DMS53 treated with DMSO at 0.1 percent for 48 hours (cell line): ENCODE measurements around the gene ZFAND3.

Source experiments
- DNase-seq: peaks from one replicate; lab custom pipeline; 2025; ENCODE audit not compliant: unreplicated experiment; lab: John Stamatoyannopoulos, UW

ZFAND3 gene

GRCh38 chr6:38146021-38146733 is 326.6 kb downstream of the ZFAND3 start:
- no peak for DNase-seq

- no peak for DNase-seq
Measured at GRCh38 chr6:38146734-38147027, 327.2 kb downstream of the ZFAND3 start.

GRCh38 chr6:38148606-38149005 is 329.1 kb downstream of the ZFAND3 start:
- no peak for DNase-seq

GRCh38 chr6:38149531-38149930 is 330.0 kb downstream of the ZFAND3 start:
- DNase-seq, result no peak

- DNase-seq, result no peak
Measured at GRCh38 chr6:38150021-38150420, 330.5 kb downstream of the ZFAND3 start.

GRCh38 chr6:38150681-38151296 is 331.3 kb downstream of the ZFAND3 start:
- no peak for DNase-seq

GRCh38 chr6:38151580-38152500 is 332.3 kb downstream of the ZFAND3 start:
- no peak for DNase-seq

- DNase-seq, result no peak
Measured at GRCh38 chr6:38152620-38153019, 333.1 kb downstream of the ZFAND3 start.

GRCh38 chr6:38153076-38153797 is 333.7 kb downstream of the ZFAND3 start:
- DNase-seq, result no peak

- no peak for DNase-seq
Measured at GRCh38 chr6:38153798-38154345, 334.3 kb downstream of the ZFAND3 start.

- no peak for DNase-seq
Measured at GRCh38 chr6:38154731-38155130, 335.2 kb downstream of the ZFAND3 start.

- DNase-seq, result no peak
Measured at GRCh38 chr6:38155144-38155543, 335.6 kb downstream of the ZFAND3 start.

GRCh38 chr6:38155621-38156204 is 336.2 kb downstream of the ZFAND3 start:
- DNase-seq, result no peak

- DNase-seq, result no peak
Measured at GRCh38 chr6:38156818-38157565, 337.5 kb downstream of the ZFAND3 start.

- no peak for DNase-seq
Measured at GRCh38 chr6:38157905-38158304, 338.4 kb downstream of the ZFAND3 start.

GRCh38 chr6:38158762-38159350 is 339.3 kb downstream of the ZFAND3 start:
- no peak for DNase-seq

- no peak for DNase-seq
Measured at GRCh38 chr6:38159596-38159995, 340.1 kb downstream of the ZFAND3 start.

- DNase-seq, result no peak
Measured at GRCh38 chr6:38160831-38161230, 341.3 kb downstream of the ZFAND3 start.

GRCh38 chr6:38161331-38161730 is 341.8 kb downstream of the ZFAND3 start:
- no peak for DNase-seq
